GM19467 (cell line): Measurements from ENCODE around the gene SRSF7.
"Not testable (repeated sequence)": the region's sequence is repeated elsewhere in the genome, so short reads cannot be mapped to it uniquely, and the experiment has no call there.

Experiments
- ATAC-seq: cut with Tn5 transposase; IDR thresholded peaks from one replicate; pipeline ENCODE4 v1.9.1; 2021; ENCODE audit warnings: mild to moderate bottlenecking, moderate library complexity; ENCODE audit not compliant: unreplicated experiment

SRSF7 gene

DNA sequence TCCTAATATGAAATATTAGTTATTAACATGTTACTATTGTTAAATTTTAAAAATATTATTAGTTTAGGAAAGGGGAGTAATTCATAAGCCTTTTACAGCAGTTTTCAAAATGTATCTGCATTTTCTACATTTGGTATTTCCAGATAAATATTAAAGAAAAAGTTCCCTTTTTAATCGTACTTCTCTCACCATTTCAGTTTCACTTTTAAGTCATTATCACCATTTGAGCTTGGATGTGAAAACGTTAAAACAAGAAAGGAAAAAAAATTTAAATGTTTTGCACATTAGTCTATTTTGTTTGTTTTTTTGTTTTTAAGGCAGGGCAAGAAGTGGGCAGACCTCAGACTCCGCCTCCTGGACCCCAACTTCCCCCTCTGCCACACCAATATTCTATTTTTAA lies 3.3 kb upstream of the SRSF7 start:
- no peak for ATAC-seq

DNA sequence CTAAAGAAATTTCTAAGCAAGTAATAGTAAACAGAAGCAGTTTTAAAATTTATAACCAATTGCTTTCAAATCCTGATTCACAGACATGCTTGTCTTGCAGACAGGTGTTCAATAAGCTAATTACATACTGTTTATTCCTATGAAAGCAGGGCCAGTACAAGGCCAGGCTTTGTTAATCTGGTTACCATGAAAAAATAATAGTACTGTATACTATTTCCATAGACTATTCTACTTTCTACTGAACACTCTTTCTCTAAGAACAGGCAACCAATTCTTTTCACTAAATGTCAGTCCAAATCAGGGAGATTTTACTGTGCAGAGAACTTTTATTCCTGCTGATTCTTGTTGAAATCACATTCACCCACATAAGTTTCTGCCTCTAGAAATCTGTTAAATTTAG lies 2.9 kb upstream of the SRSF7 start:
- no peak for ATAC-seq

DNA sequence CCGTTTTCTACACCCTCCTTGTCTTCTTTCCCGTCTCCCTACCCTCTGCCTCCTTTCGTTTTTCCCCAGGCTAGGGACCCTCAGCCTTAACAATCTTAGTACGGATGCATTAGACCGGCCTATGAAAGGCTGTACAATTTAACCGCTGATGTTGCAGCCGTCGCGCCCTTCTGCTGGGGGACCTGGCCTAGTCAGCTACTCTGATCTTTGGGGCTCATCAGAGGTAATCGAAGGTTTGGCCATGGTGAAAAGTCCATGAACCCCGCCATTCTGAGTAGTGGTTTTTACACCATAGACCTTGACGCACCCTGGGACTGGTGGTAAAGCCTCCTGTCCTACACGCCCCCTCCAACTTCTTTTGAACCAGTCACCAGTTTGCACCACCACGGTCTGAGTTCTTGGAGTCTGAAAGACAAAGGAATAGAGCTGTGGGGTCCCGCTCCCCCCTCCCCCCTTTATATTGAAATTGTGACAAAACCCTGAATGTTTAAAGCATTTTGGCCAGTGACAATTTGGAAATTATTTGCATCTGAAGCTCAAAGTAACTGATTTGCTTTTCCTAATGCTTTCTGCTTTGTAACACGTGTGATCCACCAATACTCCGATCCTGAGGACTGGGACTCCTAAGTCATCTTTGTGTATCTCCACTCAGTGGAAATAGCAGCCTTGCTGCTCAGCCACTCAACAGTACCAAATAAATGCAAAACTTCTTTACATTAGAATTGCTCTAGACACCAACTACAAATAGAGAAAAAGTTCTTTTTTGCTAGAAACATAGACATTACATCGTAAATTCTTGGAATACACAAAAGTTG lies 642 bp upstream of the SRSF7 start:
- ATAC-seq, result no peak

DNA sequence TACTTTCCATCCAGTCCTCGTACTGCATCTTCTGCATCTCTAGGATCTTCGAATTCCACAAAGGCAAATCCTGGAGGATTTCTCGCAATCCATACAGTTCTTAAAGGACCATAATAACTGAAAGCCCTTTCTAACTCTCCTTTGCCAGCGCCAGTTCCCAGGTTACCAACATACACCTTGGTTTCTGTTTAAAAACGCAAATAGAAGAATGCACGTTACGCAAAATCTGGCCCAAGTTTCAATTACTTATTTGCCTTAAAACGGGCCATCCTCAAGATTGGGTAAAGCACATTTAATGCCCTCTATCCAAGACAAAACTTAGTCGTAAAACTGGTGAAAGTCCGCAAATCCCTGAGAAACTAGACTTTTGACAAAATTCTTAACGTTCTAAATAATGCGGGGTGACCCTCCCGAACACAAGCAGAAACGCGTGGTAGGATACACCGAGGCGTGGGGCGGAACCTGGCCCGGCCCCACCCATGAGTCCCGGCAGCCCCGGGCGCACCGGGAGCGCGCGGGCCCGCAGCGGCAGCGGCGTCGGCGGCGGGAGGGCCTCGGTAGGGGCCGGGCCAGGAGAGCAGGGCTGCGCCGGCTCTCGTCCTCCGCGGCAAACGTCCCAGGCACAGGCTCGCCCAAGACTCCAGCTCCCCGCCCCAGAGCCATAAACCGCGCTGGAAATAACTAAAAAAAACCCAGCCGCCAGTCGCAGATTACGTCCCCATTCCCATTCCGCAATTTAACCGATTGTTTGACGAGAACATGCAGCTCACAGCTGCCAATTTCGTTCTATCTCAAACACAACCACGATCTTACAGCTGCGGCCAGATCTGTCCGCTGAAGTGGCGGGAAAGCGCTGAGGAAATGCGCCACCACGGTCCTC lies 910 bp downstream of the SRSF7 start:
- peak; percentile 18 for ATAC-seq

DNA sequence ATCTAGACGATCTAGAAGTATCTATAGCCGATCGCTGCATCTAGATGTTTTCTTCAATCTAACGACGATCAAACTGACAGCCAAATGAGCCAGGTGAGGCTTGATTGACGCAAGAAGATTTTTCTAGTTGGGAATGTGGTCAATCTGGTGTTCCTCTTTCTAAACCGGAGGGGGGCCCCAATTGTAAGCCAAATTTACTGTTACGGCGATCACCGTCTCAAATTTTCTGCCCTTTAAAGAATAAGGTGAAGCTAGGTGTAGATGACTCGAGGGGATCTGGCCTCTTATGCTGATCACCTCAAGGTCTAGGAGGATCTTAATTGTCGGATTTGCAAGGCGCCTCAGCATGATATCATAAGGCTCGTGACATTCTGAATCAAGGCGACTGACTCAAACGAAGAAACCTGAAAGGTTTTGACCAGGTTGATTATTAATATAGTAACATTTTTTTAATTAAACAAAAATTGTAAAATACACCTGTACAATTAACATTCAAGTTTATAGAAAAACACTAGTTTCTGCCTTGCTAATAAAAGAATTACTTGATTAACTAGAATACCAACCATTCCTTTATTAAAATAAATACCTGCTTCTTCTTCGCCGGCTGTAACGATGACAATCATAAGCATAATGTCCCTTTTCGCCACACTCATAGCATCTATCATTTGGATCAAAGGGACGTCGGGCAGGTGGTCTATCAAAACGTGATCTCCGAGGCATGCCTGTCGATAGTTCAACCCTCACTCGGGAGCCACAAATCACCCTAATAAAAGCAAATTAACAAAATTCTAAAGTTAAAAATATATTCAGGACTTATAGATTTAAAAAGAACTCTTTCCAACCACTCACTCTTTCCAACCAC lies 2.0 kb downstream of the SRSF7 start:
- ATAC-seq, result no peak

DNA sequence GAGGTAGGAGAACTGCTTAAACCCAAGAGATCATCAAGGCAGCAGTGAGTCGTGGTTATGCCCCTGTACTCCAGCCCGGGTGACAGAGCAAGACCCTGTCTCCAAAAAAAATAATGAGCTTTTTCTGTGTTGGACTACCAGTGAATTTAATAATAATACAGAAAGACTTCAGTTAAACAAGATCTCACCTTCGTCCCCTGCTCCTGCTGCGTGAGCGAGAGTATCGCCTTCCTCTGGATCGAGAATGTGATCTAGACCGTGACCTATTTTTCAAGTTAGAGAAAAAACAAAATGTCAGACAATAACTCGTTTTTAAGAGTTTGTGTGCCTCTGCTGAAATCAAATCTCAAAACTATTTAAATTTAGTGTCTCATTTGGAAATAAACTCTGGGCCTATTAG lies 2.8 kb downstream of the SRSF7 start:
- ATAC-seq, result no peak

DNA sequence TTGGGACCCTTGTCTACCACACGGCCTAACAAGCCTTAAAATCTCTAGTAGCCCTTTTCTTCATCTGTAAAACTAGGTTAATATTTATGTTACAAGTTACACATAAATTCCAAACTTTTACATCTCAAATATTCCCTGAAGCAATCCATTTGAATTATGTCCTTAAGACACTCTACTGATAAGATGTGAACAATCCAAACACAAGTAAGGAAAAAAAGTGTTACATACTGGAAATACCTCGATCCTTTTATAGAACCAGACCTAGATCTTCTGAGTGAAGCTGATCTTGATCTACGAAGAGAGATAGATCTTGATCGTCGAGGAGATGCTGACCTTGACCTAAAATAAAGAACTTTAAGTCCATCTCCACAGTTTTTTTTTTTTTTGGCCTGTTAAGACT lies 3.3 kb downstream of the SRSF7 start:
- no peak for ATAC-seq

DNA sequence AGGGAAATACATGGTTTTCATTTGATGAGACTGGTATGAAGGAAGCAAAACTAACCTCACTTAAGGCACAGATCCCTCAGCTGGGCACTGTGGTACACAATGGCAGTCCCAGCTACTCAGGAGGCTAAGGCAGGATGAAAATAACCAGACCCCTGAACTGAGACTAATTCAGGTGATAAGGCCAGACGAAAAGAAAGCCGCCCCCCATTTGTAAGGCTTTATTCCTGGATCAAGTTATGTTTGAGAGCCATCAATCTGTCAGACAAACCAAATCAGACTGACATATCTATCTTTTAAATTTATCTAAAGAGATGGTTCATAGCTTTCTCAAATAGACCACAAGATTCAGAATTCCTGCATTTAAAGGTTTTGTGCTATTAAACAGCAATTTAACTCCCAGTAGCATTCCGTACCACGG lies 4.1 kb downstream of the SRSF7 start:
- no peak for ATAC-seq

DNA sequence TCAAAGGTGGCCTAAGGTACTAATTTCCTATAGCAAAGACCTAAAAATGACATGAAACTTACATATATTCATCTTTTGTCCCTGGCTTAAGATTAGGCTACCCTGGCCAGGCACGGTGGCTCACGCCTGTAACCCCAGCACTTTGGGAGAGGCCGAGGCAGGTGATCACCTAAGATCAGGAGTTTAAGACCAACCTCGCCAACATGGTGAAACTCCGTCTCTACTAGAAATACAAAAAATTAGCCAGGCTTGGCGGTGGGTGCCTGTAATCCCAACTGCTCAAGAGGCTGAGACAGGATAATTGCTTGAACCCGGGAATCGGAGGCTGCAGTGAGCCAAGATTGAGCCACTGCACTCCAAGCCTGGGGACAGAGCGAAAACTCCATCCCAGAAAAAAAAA lies 5.9 kb downstream of the SRSF7 start:
- no peak for ATAC-seq

DNA sequence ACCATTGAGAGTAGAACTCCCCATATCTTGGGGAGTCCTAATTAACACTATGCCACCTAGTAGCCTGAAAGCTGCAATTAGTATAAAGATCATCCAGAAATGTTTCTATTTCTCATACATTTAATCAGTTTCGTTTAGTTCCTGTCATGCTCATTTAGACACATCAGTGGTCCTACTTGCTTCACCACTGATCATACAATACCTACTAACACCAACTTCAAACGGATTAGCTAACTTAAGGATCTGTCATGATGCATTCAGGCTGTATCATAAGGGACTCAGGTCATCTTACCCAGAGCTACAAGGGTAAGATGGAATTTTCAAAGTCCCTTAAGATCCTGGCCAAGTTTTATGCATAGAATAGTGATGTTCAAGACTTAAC lies 6.8 kb downstream of the SRSF7 start:
- no peak for ATAC-seq

DNA sequence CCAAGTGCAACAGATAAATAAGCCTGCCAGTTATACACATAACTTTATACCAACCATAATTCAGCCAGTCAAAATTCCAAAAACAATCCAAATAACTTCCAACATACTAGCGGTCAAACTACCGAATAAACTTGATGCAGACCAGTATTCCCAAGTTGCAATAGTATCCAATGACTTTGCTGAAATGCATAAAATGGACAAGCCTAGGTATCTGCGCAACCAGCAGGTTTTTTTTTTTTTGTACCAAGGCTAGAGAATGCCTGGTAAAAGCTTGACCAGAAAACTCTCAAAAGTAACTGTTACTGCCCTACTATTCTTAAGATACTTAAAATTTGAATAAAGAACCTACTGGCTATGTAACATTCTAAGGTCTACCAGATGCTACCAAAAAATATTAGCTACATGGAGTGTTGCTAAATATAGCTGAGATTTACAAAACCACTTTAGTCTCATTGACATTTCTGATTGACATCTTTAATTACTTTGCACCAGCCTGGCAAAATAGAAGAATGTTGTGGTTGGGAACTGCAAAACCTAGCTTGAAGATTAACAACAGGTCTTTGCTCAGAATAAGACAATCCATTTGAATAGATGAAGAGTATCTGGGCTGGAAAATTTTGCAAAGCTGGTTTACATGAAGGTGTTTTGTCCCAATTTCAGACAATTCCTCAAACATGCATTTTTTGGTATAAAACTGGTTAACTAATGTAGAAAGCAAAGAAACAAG lies 7.3 kb downstream of the SRSF7 start:
- no peak for ATAC-seq

DNA sequence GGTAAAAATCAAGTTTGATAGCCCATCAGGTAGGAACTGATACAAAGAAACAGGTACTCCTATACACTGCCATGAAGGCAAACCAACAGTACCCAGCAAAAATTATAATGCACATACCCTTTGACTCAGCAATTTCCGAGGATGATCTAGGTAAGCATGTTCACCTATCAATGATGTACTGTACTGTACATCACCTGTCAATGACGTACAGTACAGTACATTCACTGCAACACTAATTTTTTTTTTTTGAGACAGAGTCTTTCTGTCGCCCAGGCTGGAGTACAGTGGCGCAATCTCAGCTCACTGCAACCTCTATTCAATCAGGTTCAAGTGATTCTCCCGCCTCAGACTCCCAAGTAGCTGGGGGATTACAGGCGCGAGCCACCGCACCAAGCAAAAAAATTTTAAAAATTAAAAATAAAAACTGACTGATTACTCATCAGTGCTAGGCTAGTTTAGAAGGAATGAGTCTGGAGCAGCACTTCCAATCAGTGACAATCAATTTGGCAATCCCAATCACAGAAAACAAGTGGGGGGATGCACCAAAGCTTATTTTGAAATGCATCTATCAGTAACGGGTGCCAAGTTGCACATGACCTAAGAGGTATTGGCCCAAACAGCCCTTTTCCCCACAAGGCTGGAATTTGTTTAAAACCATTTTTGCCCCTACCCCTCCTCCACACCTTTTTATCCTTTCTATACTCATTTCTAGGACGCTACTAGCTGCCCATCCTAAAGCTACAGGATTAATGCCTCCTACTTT lies 8.2 kb downstream of the SRSF7 start:
- ATAC-seq, result no peak

DNA sequence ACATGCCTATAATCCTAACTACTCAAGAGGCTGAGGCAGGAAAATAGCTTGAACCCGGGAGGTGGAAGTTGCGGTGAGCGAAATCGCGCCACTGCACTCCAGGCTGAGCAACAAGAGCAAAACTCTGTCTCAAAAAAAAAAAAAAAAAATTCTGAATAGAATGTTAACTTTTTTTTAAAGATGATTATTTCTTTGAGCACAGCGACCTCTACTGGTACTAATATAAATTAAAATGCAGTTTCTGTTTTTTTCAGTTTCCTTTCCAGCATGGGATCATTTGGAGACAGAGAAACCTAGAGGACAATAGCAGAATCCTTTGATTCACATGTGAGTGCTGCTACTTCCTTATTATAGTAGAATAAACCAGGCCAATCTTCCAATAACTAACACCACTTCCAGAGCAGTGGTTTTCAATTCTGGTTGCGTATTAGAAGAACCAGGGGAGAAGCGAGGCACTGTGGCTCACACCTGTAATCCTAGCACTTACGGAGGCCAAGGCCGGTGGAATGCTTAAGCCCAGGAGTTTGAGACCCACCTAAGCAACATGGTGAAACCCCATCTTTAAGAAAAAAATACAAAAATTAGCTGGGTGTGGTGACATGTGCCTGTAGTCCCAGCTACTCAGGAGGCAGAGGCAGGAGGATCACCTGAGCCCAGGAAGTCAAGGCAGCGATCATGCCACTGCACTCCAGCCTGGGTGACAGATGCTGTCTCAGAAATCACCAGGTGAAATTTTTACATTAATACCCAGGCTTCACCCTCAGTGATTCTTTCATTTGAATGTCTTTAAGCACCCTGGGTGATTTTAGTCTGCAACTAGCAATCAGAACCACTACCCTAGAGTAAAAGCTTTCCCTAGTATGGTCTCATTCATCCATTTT lies 10.1 kb downstream of the SRSF7 start:
- no peak for ATAC-seq

DNA sequence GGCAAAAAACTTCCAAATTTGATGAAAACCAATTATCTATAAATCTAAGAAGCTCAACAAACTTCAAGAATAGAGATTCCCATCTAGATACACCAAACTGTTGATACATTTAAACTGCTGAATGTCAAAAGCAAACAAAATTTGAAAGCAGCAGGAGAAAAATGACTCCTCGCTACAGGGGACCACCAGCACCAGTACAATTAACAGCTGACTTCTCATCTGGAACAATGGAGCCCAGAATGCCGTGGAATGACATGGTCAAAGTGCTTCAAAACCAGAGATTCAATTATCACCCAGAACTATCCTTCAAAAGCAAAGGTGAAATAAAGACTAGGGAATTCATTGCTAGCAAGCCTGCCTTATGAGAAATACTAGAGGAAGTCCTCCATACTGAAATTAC lies 11.6 kb downstream of the SRSF7 start:
- no peak for ATAC-seq

DNA sequence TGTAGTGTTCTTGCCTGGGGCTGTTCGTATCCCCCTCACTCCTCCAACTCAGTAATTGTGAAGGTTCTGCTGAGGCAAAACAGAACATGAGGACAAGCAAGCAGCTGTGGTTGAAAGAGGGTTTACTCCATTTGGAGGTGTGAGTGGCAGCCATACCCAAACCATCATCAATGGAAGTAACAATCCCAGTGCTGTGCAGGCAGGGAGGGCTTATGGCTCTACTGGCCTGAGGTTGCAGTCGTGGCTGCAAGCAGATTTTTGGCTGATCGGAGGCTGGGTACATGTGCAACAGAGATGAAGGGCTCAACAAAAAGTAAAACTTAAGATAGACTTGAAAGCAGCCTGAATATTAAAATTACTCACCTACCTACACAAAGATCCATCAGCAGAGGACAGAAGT lies 13.2 kb downstream of the SRSF7 start:
- no peak for ATAC-seq

DNA sequence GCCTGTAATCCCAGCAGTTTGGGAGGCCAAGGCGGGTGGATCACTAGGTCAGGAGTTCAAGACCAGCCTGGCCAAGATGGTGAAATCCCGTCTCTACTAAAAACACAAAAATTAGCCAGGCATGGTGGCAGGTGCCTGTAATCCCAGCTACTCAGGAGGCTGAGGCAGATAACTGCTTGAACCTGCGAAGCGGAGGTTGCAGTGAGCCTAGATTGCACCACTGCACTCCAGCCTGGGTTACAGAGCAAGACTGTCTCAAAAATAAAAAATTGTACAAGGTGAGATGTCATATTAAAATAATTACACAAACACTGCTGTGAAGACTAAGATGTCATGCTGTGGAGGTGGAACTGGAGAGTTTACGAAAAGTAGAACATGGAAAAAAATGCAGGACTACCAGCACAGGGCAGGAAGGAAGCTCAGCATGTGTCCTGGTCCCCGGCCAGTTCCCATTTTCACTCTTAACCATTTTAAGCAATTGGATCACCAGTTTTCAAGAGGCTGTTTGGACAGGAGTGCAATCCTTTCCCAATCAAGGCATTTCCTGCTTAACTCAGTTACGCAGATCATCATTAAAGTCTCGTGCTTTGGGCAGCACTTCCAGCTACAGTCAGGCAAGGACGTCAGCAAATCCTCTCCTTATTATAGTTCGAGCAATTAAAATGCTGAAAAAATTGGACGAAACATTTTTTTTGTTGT lies 14.0 kb downstream of the SRSF7 start:
- not testable (repeated sequence) for ATAC-seq

DNA sequence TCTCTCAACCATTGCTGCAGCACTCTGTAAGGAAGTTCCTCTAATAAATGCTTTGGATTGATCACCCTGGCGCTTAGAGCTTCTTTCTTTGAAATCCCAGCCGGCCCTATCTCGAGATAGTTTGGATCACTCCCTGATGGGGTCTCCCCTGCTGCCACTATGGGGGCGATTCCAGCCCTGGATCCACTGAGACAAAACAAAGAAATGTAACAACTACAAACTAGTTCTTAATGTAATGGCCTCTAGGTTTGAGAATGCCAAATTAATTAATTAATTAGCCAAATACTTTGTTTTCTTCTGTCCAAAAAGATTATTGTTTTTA lies 15.2 kb downstream of the SRSF7 start:
- ATAC-seq, result no peak

DNA sequence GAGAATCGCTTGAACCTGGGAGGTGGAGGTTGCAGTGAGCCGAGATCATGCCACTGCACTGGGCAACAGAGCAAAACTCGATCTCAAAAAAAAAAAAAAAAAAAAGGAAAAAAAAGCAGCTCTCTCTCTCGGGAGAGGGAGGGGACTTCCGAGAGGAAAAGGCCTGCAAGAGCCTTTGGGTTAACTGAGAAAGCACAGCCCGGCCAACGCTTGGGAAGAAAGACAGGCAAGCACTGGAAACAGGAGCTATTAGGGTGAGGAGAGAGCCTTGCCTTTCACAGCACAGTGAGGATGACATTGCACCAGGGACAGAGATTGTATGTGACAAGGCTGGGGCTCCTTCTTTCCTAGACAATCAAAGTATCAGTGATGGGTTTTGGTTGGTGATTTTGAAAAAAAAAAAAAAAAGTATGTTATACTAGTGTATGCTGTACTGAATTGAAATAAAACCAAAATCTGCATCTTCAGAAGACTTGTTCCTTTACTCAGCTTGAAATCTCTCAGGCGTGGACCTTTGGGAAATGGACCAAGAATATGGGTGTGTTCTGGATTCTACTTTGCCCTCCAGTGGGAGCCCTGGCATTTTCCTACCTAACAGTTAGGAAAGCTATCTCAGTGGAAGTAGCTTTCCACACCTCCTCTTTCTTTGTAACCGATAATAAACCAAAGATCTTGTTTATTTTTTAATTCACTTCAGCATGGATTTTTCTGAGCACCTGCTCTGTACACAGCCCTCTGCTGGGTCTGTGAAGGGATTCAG lies 16.7 kb downstream of the SRSF7 start:
- no peak for ATAC-seq
